HEK293 (cell line): ENCODE data around the gene NEO1.

Experiments used
- KLF9 ChIP-seq: fragments of 450-650 bp; formaldehyde crosslinking; IDR thresholded peaks from 2 replicates; pipeline ENCODE4 v1.5.1; 2016; ENCODE audit warnings: missing biosample characterization, missing genetic modification characterization, low read depth
- MYNN ChIP-seq: fragments of 450-650 bp; formaldehyde crosslinking; IDR thresholded peaks from 2 replicates; pipeline ENCODE4 v1.5.1; 2016; ENCODE audit warnings: missing biosample characterization, missing genetic modification characterization, borderline replicate concordance
- TCF7L2 ChIP-seq: IDR thresholded peaks from 2 replicates; pipeline ENCODE4 v1.6.1; 2011; ENCODE audit warnings: low read depth, mild to moderate bottlenecking, inconsistent platforms, low read length, moderate library complexity, borderline replicate concordance
- ZEB2 ChIP-seq: fragments of 450-650 bp; formaldehyde crosslinking; IDR thresholded peaks from 2 replicates; pipeline ENCODE4 v1.5.1; 2016; ENCODE audit warnings: missing biosample characterization, missing genetic modification characterization
- ZNF274 ChIP-seq, 2 experiments: fragments of 200-500 bp in 1 of 2; fragments of 450-650 bp in 1 of 2; sonication (Bioruptor generic) in 1 of 2; formaldehyde crosslinking in 1 of 2; IDR thresholded peaks; 2 replicates each; pipeline versions ENCODE4 v1.5.1 to v1.6.1; 2014 to 2016; ENCODE audit warnings: borderline replicate concordance in 1 of 2, inconsistent platforms in 1 of 2, low read length in 1 of 2, missing biosample characterization in 1 of 2, missing genetic modification characterization in 1 of 2
- ZNF366 ChIP-seq: fragments of 450-650 bp; formaldehyde crosslinking; conservative IDR thresholded peaks from 2 replicates; pipeline ENCODE4 v1.5.1; 2016; ENCODE audit warnings: missing biosample characterization, missing genetic modification characterization
- ZNF48 ChIP-seq: fragments of 450-650 bp; formaldehyde crosslinking; IDR thresholded peaks from 2 replicates; pipeline ENCODE4 v1.5.1; 2016; ENCODE audit warnings: missing biosample characterization, missing genetic modification characterization
- ZNF791 ChIP-seq: fragments of 450-650 bp; formaldehyde crosslinking; IDR thresholded peaks from 2 replicates; pipeline ENCODE4 v1.5.1; 2016; ENCODE audit warnings: missing biosample characterization, missing genetic modification characterization
- ZNF830 ChIP-seq: fragments of 450-650 bp; IDR thresholded peaks from 2 replicates; pipeline ENCODE4 v1.5.0; 2018; ENCODE audit warnings: missing biosample characterization, missing genetic modification characterization, low read depth, mild to moderate bottlenecking, moderate library complexity
- TF ChIP-seq, protein P1 (sequence below): fragments of 450-650 bp; formaldehyde crosslinking; IDR thresholded peaks from 2 replicates; pipeline ENCODE4 v1.5.1; 2016; ENCODE audit warnings: missing biosample characterization, missing genetic modification characterization
- TF ChIP-seq, protein P2 (sequence below): fragments of 450-650 bp; formaldehyde crosslinking; IDR thresholded peaks from 2 replicates; pipeline ENCODE4 v1.5.1; 2016; ENCODE audit warnings: missing biosample characterization, missing genetic modification characterization

DNA sequence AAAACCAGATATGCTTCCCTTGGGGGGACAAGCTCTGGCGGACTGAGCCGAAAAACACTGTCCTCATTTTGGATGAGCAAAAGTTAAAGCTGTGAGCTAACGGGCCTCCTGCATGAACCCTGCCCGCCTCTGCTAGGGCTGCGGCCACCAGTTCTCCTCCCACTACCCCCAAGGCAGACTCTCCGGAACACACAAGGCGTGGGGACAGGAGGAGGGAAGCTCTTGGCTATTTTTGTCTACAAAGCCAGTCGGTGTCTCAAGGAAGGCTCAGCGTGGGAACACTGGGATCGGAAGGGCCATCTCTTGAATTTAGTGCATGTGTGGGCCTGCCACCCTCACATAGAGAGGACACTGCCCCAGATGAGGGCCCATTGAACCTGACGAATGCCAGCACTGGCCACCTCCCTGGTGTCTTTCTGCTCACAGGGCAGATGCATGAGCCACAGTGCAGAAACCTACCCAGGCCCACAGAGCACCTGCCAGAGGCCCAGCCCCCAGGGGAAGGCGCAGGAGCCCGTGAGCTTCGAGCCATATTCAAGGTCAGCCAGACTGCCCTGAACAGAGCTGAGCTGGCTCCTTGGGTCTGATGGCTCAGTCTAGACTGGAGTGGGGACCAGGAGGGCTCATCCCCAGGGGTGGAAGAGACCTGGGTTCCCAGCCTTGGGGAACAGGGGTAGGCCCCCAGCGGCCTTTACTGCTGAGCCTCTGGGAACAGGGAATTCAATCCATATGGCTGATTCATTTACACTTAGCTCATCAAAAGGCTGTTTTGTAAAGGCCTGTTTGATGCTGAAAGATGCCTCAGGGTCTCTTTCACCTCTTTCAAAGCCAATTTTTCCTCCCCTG lies 278.2 kb downstream of the NEO1 start:
- TF ChIP-seq MYNN (tag by site-specific recombination) (no peak), ZNF830 (tag by site-specific recombination) (no peak), ZNF48 (tag by site-specific recombination) (no peak), ZNF791 (tag by site-specific recombination) (no peak), ZEB2 (no peak), ZNF274 (IDR thresholded peaks at IDR 0.05; ENCODE audit: low read length) (no peak), ZNF274 (tag by site-specific recombination; IDR thresholded peaks at IDR 0.05; ENCODE audit: borderline replicate concordance) (no peak), KLF9 (tag by site-specific recombination) (no peak), TCF7L2 (no peak), ZNF366 (tag by site-specific recombination) (no peak)
- TF ChIP-seq, protein P1, sequence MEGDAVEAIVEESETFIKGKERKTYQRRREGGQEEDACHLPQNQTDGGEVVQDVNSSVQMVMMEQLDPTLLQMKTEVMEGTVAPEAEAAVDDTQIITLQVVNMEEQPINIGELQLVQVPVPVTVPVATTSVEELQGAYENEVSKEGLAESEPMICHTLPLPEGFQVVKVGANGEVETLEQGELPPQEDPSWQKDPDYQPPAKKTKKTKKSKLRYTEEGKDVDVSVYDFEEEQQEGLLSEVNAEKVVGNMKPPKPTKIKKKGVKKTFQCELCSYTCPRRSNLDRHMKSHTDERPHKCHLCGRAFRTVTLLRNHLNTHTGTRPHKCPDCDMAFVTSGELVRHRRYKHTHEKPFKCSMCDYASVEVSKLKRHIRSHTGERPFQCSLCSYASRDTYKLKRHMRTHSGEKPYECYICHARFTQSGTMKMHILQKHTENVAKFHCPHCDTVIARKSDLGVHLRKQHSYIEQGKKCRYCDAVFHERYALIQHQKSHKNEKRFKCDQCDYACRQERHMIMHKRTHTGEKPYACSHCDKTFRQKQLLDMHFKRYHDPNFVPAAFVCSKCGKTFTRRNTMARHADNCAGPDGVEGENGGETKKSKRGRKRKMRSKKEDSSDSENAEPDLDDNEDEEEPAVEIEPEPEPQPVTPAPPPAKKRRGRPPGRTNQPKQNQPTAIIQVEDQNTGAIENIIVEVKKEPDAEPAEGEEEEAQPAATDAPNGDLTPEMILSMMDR (tag by site-specific recombination): no peak
- TF ChIP-seq, protein P2, sequence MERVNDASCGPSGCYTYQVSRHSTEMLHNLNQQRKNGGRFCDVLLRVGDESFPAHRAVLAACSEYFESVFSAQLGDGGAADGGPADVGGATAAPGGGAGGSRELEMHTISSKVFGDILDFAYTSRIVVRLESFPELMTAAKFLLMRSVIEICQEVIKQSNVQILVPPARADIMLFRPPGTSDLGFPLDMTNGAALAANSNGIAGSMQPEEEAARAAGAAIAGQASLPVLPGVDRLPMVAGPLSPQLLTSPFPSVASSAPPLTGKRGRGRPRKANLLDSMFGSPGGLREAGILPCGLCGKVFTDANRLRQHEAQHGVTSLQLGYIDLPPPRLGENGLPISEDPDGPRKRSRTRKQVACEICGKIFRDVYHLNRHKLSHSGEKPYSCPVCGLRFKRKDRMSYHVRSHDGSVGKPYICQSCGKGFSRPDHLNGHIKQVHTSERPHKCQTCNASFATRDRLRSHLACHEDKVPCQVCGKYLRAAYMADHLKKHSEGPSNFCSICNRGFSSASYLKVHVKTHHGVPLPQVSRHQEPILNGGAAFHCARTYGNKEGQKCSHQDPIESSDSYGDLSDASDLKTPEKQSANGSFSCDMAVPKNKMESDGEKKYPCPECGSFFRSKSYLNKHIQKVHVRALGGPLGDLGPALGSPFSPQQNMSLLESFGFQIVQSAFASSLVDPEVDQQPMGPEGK: no peak
